Measurements from ENCODE around the gene MICAL3.

- TF ChIP-seq, protein P1, sequence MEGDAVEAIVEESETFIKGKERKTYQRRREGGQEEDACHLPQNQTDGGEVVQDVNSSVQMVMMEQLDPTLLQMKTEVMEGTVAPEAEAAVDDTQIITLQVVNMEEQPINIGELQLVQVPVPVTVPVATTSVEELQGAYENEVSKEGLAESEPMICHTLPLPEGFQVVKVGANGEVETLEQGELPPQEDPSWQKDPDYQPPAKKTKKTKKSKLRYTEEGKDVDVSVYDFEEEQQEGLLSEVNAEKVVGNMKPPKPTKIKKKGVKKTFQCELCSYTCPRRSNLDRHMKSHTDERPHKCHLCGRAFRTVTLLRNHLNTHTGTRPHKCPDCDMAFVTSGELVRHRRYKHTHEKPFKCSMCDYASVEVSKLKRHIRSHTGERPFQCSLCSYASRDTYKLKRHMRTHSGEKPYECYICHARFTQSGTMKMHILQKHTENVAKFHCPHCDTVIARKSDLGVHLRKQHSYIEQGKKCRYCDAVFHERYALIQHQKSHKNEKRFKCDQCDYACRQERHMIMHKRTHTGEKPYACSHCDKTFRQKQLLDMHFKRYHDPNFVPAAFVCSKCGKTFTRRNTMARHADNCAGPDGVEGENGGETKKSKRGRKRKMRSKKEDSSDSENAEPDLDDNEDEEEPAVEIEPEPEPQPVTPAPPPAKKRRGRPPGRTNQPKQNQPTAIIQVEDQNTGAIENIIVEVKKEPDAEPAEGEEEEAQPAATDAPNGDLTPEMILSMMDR (IDR thresholded peaks at IDR 0.05; ENCODE audit: low read depth, low read length): no peak
- no peak for TF ChIP-seq EZH2phosphoT487 (IDR thresholded peaks at IDR 0.05; ENCODE audit: low read depth)
These were observed 151.9 kb downstream of the MICAL3 start for GRCh38 chr22:17872471-17872870.

All from OCI-LY3 (cell line).